ENCODE measurements around the gene GAS5. TPM values are rescaled to one million over a fixed set of nuclear protein-coding genes. Genes with fewer than 3 reads are reported as not detected.

Gene GAS5
- total RNA-seq, 1 experiment from 2014 or later = 312 TPM

- H3K4me1 ChIP-seq (replicated peaks) = no peaks in the 10 kb centered on the region
- no peak overlapping the region for H3K4me3 ChIP-seq
- no peaks in the 10 kb centered on the region for H3K27me3 ChIP-seq (replicated peaks)
- H3K9me3 ChIP-seq (replicated peaks) = no peaks in the 10 kb centered on the region
- H3K36me3 ChIP-seq = peaks cover 59% of the 10 kb centered on the region
- no peak for DNase-seq (ENCODE audit: low read depth in 1 of 2, low spot score in 2 of 2)
- no peak overlapping the region for H3K27ac ChIP-seq
Observed at GRCh38 chr1:173832748-173833147, 35.0 kb downstream of the GAS5 start.

GRCh38 chr1:173827611-173828010 lies 40.2 kb downstream of the GAS5 start:
- no peak overlapping the region for H3K4me3 ChIP-seq
- H3K27ac ChIP-seq = no peak overlapping the region
- DNase-seq (ENCODE audit: low read depth in 1 of 2, low spot score in 2 of 2) = no peak
- peaks cover 36% of the 10 kb centered on the region for H3K36me3 ChIP-seq
- no peaks in the 10 kb centered on the region for H3K27me3 ChIP-seq (replicated peaks)
- H3K4me1 ChIP-seq (replicated peaks) = peaks cover 5% of the 10 kb centered on the region; the same call in 1 of the 2 replicates
- no peaks in the 10 kb centered on the region for H3K9me3 ChIP-seq (replicated peaks)

DNA sequence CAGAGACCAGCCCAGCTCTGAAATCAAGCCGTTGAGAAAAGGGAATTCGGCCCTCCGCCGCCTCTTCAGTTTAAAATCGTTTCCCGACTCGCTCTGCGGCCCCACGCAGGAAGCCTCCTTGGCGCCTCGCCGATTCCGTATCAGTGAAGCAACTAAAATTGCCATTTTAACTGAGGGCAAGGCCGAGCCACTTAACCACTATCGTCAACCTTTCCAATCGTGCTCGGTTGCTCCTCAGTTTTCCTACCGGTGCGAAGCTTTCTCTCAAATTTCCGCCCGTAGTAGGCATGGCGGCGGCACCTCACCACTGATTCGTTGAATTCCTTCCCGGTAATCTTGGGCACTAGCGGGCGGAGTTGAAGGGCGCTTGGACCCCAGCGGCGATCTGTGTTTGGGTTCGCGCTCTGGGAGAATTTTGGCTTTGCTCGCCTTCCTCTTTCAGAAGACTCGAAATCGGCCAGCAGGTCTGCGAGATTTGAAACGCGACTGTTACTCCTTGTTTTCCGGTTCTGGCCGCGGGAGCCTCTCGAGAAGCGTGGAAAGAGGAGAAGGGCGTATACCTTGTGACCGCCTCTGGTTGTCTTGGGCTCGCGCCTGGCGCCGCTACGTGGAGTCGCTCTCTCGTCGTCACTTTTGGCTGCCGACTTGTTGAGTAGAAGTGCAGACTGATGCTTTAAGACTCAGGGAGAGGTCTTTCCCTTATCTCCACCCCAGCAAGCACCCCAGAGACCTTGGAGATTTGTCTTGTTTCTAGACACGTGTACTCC lies 43.3 kb downstream of the GAS5 start, which contains the start of the genes CENPL and DARS2:
TSS of gene CENPL (minus strand) at position 569 of the 767 bp plus-strand sequence. CDS start 13,584 bp downstream, outside the sequence.
TSS of gene DARS2 (plus strand) at position 359 of the 767 bp plus-strand sequence. CDS start 557 bp downstream, outside the sequence.
- Histone ChIP-seq H3K9me3 (replicated peaks) (no peaks in the 10 kb centered on the region), H3K4me3 (peak within 1 kb of the TSS; percentile 55), H3K4me1 (replicated peaks) (peaks cover 15% of the 10 kb centered on the region; the same call in 1 of the 2 replicates), H3K36me3 (peaks cover 36% of the 10 kb centered on the region), H3K27me3 (replicated peaks) (no peaks in the 10 kb centered on the region), H3K27ac (peak within 1 kb of the TSS; percentile 90)
- DNase-seq (ENCODE audit: low read depth in 1 of 2, low spot score in 2 of 2) = peak; percentile 96 to 98

- peaks cover 40% of the 10 kb centered on the region for H3K36me3 ChIP-seq
- no peaks in the 10 kb centered on the region for H3K27me3 ChIP-seq (replicated peaks)
- H3K4me1 ChIP-seq (replicated peaks) = peaks cover 15% of the 10 kb centered on the region; the same call in 1 of the 2 replicates
- DNase-seq (ENCODE audit: low read depth in 1 of 2, low spot score in 2 of 2) = no peak
- H3K27ac ChIP-seq = peak overlapping the region; percentile 90
- peak overlapping the region; percentile 55 for H3K4me3 ChIP-seq
- H3K9me3 ChIP-seq (replicated peaks) = no peaks in the 10 kb centered on the region
Observed at GRCh38 chr1:173823781-173824314, 43.9 kb downstream of the GAS5 start.

- no peaks in the 10 kb centered on the region for H3K9me3 ChIP-seq (replicated peaks)
- peaks cover 15% of the 10 kb centered on the region; the same call in 1 of the 2 replicates for H3K4me1 ChIP-seq (replicated peaks)
- H3K4me3 ChIP-seq = no peak overlapping the region
- H3K27ac ChIP-seq = no peak overlapping the region
- H3K27me3 ChIP-seq (replicated peaks) = no peaks in the 10 kb centered on the region
- H3K36me3 ChIP-seq = peaks cover 54% of the 10 kb centered on the region
- DNase-seq (ENCODE audit: low read depth in 1 of 2, low spot score in 2 of 2) = no peak
Observed at GRCh38 chr1:173821680-173822079, 46.1 kb downstream of the GAS5 start.

DNA sequence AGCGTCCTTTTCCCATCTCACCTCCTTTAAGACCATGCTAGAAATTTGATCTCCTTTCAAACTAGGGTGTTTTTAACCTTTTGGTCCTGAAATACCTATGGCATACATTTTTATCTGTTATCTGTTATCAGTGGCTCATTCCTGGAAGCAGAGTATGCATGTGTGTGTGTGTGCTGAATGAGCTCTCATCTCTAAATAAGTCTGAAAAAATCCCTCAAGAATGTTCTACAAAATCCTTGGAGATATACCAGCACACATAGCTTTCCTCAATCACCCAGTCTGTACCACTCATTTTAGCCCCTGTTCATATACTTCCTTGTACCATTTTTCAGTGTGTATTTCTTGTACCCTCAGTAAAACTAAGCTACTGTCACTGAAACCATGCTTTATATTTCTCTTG lies 49.3 kb downstream of the GAS5 start:
- no peaks in the 10 kb centered on the region for H3K27me3 ChIP-seq (replicated peaks)

More for the DNA sequence above, 49.3 kb downstream of the GAS5 start:
- peaks cover 58% of the 10 kb centered on the region for H3K36me3 ChIP-seq
- H3K4me1 ChIP-seq (replicated peaks) = peaks cover 15% of the 10 kb centered on the region; the same call in 1 of the 2 replicates
- no peaks in the 10 kb centered on the region for H3K9me3 ChIP-seq (replicated peaks)
- no peak overlapping the region for H3K27ac ChIP-seq
- H3K4me3 ChIP-seq = no peak overlapping the region
- DNase-seq (ENCODE audit: low read depth in 1 of 2, low spot score in 2 of 2) = no peak

Other genes with a start within 250 kb of the GAS5 start
- gene TEX50, start 232.7 kb downstream of the GAS5 start, total RNA-seq (2014; rRNA removed; shearing (Covaris generic)) = not detected in 2 replicates
- not detected in 2 replicates for gene ANKRD45, start 198.1 kb downstream of the GAS5 start, total RNA-seq (2014; rRNA removed; shearing (Covaris generic))
- gene KLHL20, start 153.0 kb downstream of the GAS5 start, total RNA-seq (2014; rRNA removed; shearing (Covaris generic)) = 26.3 and 29.9 TPM in 2 replicates
- gene DARS2, start 43.3 kb downstream of the GAS5 start, total RNA-seq (2014; rRNA removed; shearing (Covaris generic)) = 24.5 and 32.4 TPM in 2 replicates
- gene CENPL, start 43.1 kb downstream of the GAS5 start, total RNA-seq (2014; rRNA removed; shearing (Covaris generic)) = 37.8 and 56.2 TPM in 2 replicates
- 3.0 and 4.8 TPM in 2 replicates for gene ZBTB37, start 391 bp upstream of the GAS5 start, total RNA-seq (2014; rRNA removed; shearing (Covaris generic))
- gene SERPINC1, start 49.3 kb upstream of the GAS5 start, total RNA-seq (2014; rRNA removed; shearing (Covaris generic)) = 0.34 TPM in 1 of 2 replicates, not detected in the other
- 15.0 and 79.1 TPM in 2 replicates for gene RC3H1, start 154.4 kb upstream of the GAS5 start, total RNA-seq (2014; rRNA removed; shearing (Covaris generic))

All from SJSA1 (cell line).